ENCODE results near the gene AGPAT3.

The AGPAT3 gene

GRCh38 chr21:43951911-43952703, 87.1 kb downstream of the AGPAT3 start:
- TF ChIP-seq CTCF (IDR thresholded peaks at IDR 0.05; ENCODE audit: extremely low read depth, missing control alignments): no peak
- no peak for DNase-seq (ENCODE audit: low spot score)

GRCh38 chr21:43953021-43953420, 88.0 kb downstream of the AGPAT3 start:
- no peak for DNase-seq (ENCODE audit: low spot score)
- no peak for TF ChIP-seq CTCF (IDR thresholded peaks at IDR 0.05; ENCODE audit: extremely low read depth, missing control alignments)

DNA sequence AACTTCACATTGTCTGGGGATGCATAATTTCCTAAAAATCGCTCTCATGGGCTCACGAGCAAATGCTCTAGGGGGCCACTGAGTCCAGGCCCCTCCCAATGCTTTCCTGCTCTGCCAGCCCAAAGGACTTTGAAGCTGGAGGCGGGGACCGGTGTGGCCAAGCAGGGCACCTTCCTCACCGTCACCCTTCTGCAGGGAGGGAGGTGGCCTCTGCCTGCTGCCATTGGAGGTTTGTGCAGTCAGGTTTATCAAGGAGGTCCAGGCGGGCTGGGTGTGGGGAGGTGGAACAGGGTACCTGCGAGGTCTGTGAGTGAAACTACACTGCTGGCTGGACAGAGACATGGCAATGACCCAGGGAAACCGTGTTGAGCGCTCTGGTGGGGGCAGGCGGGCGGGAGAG, 89.0 kb downstream of the AGPAT3 start:
- TF ChIP-seq CTCF (IDR thresholded peaks at IDR 0.05; ENCODE audit: extremely low read depth, missing control alignments): no peak
- DNase-seq (ENCODE audit: low spot score): no peak

DNA sequence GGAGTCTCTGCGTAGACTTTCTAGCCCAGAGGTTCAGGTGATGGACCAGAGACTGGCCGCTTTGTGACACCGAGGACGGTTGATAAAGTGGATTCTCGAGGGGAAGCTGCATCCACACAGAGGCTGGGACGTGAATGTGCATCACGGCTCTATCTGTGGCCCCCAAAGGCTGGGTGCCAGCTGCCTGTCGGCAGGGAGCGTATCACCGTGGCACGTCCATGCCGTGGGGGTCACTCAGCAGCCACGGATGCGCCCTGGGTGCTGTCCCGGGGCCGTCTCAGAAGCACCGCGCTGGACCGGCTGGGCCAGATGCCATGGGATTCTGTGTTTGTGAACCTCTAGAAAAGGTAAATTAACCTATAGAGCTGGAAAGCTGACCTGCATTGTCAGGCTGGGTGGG, 89.9 kb downstream of the AGPAT3 start:
- TF ChIP-seq CTCF (IDR thresholded peaks at IDR 0.05; ENCODE audit: extremely low read depth, missing control alignments): no peak
- DNase-seq (ENCODE audit: low spot score): no peak

GRCh38 chr21:43956019-43956669, 91.1 kb downstream of the AGPAT3 start:
- DNase-seq (ENCODE audit: low spot score): no peak
- no peak for TF ChIP-seq CTCF (IDR thresholded peaks at IDR 0.05; ENCODE audit: extremely low read depth, missing control alignments)

- no peak for TF ChIP-seq CTCF (IDR thresholded peaks at IDR 0.05; ENCODE audit: extremely low read depth, missing control alignments)
- no peak for DNase-seq (ENCODE audit: low spot score)
Observed at GRCh38 chr21:43956670-43957035, 91.6 kb downstream of the AGPAT3 start.

DNA sequence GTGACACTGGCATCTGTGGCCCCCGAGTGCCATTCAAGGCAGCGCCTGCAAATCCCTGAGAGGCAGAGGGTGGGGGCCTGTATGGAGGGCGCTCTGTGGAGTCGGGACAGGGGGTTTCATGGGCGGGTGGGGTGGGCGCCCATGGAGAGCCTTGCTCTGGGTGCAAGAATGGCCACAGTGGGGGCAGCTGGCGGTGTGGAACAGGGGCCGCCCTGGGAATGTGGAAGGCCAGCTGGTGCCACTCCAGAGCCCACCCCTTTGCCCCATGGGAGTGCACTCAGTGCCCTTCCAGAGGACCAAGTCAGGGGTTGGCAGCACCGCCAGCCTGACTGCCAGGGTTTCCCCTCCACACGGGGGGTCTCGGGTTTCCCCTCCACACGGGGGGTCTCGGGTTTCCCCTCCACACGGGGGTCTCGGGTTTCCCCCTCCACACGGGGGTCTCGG, 92.1 kb downstream of the AGPAT3 start:
- no peak for TF ChIP-seq CTCF (IDR thresholded peaks at IDR 0.05; ENCODE audit: extremely low read depth, missing control alignments)
- no peak for DNase-seq (ENCODE audit: low spot score)

All from GM20000 (cell line).